Smooth muscle cell (in vitro differentiated cells): ENCODE data around the gene BUD13. TPM values are rescaled to one million over a fixed set of nuclear protein-coding genes. Genes with fewer than 3 reads are reported as not detected.

Experiments
- DNase-seq: peaks from one replicate; lab custom pipeline; 2025; ENCODE audit not compliant: unreplicated experiment; lab: John Stamatoyannopoulos, UW
- H2AFZ ChIP-seq: fragments of 200-600 bp; sonication (generic); 2 replicates; pipeline ENCODE4 v1.6.0; 2016; ENCODE audit warnings: antibody characterized with exemption, low read depth, mild to moderate bottlenecking
- H3F3A ChIP-seq: fragments of 200-600 bp; sonication (generic); 2 replicates; pipeline ENCODE4 v1.6.0; 2017; ENCODE audit warnings: antibody characterized with exemption, low read depth
- H3K27ac ChIP-seq: fragments of 200-600 bp; sonication (generic); 2 replicates; pipeline ENCODE4 v1.5.1; 2016; ENCODE audit warnings: low read depth, mild to moderate bottlenecking
- H3K27me3 ChIP-seq: fragments of 200-600 bp; sonication (generic); 2 replicates; pipeline ENCODE4 v1.6.1; 2016; ENCODE audit warnings: low read depth, mild to moderate bottlenecking
- H3K36me3 ChIP-seq: fragments of 200-600 bp; sonication (generic); 2 replicates; pipeline ENCODE4 v1.5.1; 2016; ENCODE audit warnings: low read depth
- H3K4me1 ChIP-seq: fragments of 200-600 bp; sonication (generic); 2 replicates; pipeline ENCODE4 v1.5.1; 2016; ENCODE audit warnings: low read depth
- H3K4me2 ChIP-seq: fragments of 200-600 bp; sonication (generic); 2 replicates; pipeline ENCODE4 v1.6.0; 2016; ENCODE audit warnings: mild to moderate bottlenecking
- H3K4me3 ChIP-seq: fragments of 200-600 bp; sonication (generic); 2 replicates; pipeline ENCODE4 v1.5.1; 2016; ENCODE audit warnings: mild to moderate bottlenecking
- H3K79me2 ChIP-seq: fragments of 200-600 bp; sonication (generic); 2 replicates; pipeline ENCODE4 v1.6.0; 2016; ENCODE audit warnings: low read depth, mild to moderate bottlenecking
- H3K9ac ChIP-seq: fragments of 200-600 bp; sonication (generic); 2 replicates; pipeline ENCODE4 v1.6.0; 2016; ENCODE audit warnings: low read depth
- H3K9me3 ChIP-seq: fragments of 200-600 bp; sonication (generic); replicated peaks from 2 replicates; pipeline ENCODE4 v1.5.1; 2016; ENCODE audit warnings: low read depth
- H4K20me1 ChIP-seq: fragments of 200-600 bp; sonication (generic); 2 replicates; pipeline ENCODE4 v1.6.0; 2016; ENCODE audit warnings: low read depth
- WGBS: methylation state at CpG from one replicate; pipeline ENCODE4 v1.1.7; 2016; ENCODE audit warnings: low lambda C conversion rate; 5-methylcytosine and 5-hydroxymethylcytosine counted together
- polyA plus RNA-seq: library from polyadenylated mRNA; unstranded; fragments of >200 nt; fragmentation: Nextera tagmentation; extraction: Ambion mirVana; gene quantifications from 2 replicates; pipeline ENCODE4 v1.2.1, GENCODE V29; 2016
- total RNA-seq: library from RNA; depleted of rRNA; stranded (reverse); fragments of >200 nt; gene quantifications from 2 replicates; pipeline ENCODE4 v1.2.3, GENCODE V29; 2014
- TF ChIP-seq, protein P1 (sequence below): fragments of 200-600 bp; sonication (generic); IDR thresholded peaks from 2 replicates; pipeline ENCODE4 v1.5.1; 2017; ENCODE audit warnings: borderline replicate concordance, mild to moderate bottlenecking, antibody characterized with exemption; ENCODE audit not compliant: insufficient read depth, poor library complexity, severe bottlenecking

Gene BUD13
- total and polyA plus RNA-seq, 2 experiments from 2014 or later = 10.9 to 13.4 TPM

DNA sequence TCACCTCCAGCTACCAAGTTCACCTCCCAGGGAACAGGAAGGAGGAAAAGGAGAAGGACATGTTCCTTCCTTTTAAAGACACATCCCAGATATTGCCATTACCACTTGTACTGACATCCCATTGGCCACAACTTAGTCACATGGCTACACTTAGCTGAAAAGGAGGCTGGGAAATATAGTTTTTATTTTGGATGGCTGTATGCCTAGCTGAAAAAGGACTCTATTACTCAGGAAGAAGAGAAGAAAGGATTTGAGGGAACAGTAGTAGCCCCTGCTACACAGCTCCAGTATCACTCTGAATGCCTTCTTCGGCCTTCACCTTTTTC lies 20.9 kb upstream of the BUD13 start:
- Histone ChIP-seq H3K27ac (no peak overlapping the region), H3K27me3 (no peaks in the 10 kb centered on the region), H3K4me1 (no peaks in the 10 kb centered on the region), H3K79me2 (no peaks in the 10 kb centered on the region), H3K9ac (no peak overlapping the region), H4K20me1 (no peaks in the 10 kb centered on the region), H3K4me2 (no peak overlapping the region), H2AFZ (no peak overlapping the region), H3K9me3 (no peaks in the 10 kb centered on the region), H3K4me3 (no peak overlapping the region), H3F3A (no peaks in the 10 kb centered on the region), H3K36me3 (no peaks in the 10 kb centered on the region)
- TF ChIP-seq, protein P1, sequence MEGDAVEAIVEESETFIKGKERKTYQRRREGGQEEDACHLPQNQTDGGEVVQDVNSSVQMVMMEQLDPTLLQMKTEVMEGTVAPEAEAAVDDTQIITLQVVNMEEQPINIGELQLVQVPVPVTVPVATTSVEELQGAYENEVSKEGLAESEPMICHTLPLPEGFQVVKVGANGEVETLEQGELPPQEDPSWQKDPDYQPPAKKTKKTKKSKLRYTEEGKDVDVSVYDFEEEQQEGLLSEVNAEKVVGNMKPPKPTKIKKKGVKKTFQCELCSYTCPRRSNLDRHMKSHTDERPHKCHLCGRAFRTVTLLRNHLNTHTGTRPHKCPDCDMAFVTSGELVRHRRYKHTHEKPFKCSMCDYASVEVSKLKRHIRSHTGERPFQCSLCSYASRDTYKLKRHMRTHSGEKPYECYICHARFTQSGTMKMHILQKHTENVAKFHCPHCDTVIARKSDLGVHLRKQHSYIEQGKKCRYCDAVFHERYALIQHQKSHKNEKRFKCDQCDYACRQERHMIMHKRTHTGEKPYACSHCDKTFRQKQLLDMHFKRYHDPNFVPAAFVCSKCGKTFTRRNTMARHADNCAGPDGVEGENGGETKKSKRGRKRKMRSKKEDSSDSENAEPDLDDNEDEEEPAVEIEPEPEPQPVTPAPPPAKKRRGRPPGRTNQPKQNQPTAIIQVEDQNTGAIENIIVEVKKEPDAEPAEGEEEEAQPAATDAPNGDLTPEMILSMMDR = no peak
- 93% methylated on average over 1 of the region's 1 CpG for whole genome bisulfite sequencing
- DNase-seq = no peak

DNA sequence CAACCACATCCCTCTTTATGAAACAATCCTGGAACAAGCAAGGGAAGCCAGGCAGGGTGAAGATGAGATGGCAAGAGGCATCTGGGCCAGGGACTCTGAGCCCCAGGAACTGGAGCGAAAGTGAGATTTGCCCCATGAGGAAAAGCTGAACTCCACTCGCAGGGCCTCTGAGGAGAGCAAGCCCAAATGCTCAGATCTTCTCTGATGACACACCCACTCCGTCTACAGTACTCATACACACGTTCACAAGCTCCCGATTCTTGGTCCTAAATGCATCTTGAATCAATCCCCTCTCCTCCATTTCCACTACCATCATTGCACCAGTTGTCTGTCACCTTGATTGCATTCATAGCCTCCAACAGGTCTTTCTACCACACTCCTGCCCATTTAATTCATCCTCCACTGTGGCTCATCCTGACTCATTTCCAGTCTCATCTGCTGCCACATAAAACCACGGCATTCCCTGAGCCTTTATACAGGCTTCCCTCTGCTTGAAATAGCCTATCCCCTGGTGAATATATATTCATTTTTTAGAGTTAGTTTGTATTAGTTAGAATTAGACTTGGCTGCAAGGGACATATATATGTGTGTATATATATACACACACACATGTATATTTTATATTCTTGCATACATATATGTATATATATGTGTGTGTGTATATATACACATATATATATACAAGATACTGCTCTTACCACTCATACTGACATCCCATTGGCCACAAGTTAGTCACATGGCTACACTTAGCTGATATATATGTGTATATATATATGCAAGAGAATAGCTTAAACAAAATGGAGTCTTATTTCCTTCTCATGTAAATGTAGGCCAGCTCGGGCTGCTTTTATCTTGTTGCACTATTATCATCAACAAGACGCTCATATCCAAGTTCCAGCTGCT lies 20.3 kb upstream of the BUD13 start:
- no peak overlapping the region for H3K4me2 ChIP-seq
- DNase-seq = no peak

DNA sequence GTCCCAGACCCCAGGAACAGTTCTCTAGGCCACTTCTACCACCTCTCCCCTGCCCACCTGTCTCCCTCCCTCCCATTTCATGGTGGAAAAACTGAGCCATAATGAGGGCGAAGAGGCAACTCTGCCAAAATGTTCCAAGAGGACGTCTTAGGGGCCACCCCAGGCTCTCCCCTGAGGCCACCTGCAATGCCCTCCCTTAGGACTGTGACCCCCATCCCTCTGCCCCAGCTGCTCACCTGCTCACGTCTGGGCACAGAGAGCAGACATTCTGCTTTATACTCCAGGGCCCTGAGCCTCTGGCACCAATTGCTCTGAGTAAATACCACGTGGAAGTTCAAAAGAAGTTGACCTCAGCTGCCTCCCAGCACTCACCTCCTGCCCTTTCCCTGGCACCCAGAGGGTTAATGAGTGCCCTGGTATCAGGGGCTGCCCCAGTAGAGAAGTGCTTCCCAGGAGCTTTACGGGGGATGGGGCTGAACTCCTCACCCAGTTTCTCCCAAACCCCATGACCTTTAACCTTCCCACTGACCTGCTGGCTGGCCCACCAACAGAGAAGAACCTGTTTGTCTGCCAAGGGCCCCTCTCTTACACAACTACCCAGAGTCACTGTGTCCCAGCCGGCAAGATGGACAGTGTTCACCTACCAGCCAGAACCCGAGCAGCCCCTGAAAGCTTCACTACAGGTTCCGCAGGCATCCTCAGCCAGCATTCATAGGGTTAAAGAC lies 19.5 kb upstream of the BUD13 start:
- TF ChIP-seq, protein P1 = no peak
- Histone ChIP-seq H3K27ac (no peak overlapping the region), H3K9me3 (no peaks in the 10 kb centered on the region), H4K20me1 (no peaks in the 10 kb centered on the region), H3K9ac (no peak overlapping the region), H2AFZ (no peak overlapping the region), H3K4me1 (peaks cover 5% of the 10 kb centered on the region), H3F3A (no peaks in the 10 kb centered on the region), H3K27me3 (no peaks in the 10 kb centered on the region), H3K79me2 (peaks cover 1% of the 10 kb centered on the region), H3K36me3 (no peaks in the 10 kb centered on the region), H3K4me3 (no peak overlapping the region), H3K4me2 (no peak overlapping the region)
- no peak for DNase-seq
- 82% methylated on average over 8 of the region's 8 CpGs for WGBS

More for the DNA sequence above, 20.3 kb upstream of the BUD13 start:
- Histone ChIP-seq H2AFZ (no peak overlapping the region), H3K4me3 (no peak overlapping the region), H3K4me1 (peaks cover 5% of the 10 kb centered on the region), H3K27me3 (no peaks in the 10 kb centered on the region), H3K79me2 (no peaks in the 10 kb centered on the region), H4K20me1 (no peaks in the 10 kb centered on the region), H3F3A (no peaks in the 10 kb centered on the region), H3K36me3 (no peaks in the 10 kb centered on the region), H3K9ac (no peak overlapping the region), H3K9me3 (no peaks in the 10 kb centered on the region), H3K27ac (no peak overlapping the region)
- 82% methylated on average over 8 of the region's 8 CpGs for WGBS
- TF ChIP-seq, protein P1 = no peak
